LoVo (cell line): ENCODE measurements around the gene THOP1.
"Not testable (repeated sequence)": the region's sequence is repeated elsewhere in the genome, so short reads cannot be mapped to it uniquely, and the experiment has no call there.

Experiments
- DNase-seq: peaks from one replicate; pipeline ENCODE4 v3.0.0-alpha.2; 2016; ENCODE audit warnings: low spot score

Gene THOP1

DNA sequence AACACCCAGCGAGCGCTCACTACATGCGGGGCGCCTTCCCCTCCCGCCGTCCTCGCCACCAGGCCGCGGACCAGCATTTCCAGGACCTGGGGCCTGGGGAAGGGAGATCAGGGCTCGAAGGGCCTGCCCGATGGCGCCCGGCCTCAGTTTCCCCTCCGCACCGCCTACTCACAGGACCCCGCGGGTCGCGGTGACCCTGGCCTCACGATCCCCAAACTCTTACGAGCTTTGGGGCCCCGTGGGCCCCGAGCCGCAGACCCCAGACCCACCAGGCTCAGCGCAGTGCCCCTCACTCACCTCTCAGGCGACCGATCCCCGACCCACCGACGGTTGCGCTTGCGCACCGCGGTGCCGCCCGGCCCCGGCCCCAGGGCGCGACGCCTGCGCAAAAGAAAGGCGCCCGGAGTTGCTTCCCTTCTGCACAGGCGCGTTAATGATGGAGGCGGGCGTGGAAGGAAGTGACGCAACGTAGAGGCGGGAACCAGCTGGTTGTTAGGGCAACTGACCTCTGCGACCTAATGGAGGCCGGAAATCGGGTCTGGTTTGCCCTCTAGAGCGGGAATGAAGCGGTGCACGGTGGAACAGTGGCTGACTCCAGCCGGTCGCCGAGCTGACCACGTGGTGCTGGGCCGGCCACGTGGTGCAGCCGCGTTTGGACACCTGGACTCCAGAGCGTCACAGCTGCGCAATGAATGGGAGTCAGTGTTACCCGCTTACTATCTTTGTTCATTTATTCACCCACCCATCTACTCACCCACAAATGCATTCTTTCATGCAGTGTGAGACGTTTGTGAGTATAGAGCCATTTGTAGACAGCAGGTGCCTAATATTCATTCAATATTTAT, 2.1 kb upstream of the THOP1 start, which contains the start of gene SGTA:
SGTA (minus strand) TSS at position 338 of the 845 bp plus-strand sequence. CDS start 14,205 bp downstream, outside the sequence.
- peak; percentile 98 for DNase-seq

DNA sequence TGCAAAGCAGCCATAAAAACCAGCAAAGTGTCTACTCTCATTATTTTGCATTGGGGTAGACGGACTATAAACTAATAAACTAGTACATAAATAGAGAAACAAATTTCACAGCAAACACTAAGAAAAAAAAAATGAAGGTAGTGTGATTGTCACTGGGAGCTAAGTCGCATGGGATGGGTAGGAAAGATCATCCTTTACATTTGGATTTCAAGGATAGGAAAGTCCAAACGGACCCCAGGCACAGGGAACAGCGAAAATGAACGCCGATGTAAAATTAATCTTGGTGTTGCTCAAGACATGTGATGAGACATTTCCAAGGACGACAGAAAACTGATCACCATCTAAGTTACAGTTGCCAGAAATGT, 1.5 kb upstream of the THOP1 start:
- no peak for DNase-seq

- no peak for DNase-seq
These were observed 1.8 kb downstream of the THOP1 start for GRCh38 chr19:2787115-2787514.

- DNase-seq = no peak
These were observed 2.9 kb downstream of the THOP1 start for GRCh38 chr19:2788237-2788636.

DNA sequence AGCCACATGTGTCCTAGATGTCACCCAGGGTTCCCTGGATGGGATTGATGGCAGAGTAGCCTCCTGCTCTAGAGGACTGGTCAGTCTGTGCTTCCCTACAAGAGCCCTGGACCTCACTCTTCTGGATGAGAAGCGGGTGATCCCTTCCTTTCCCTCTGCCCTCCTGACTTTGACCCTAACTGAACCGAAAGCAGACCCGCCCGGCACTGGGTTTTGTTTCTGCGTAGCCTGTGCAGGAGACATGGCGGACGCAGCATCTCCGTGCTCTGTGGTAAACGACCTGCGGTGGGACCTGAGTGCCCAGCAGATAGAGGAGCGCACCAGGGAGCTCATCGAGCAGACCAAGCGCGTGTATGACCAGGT, 4.9 kb downstream of the THOP1 start:
- DNase-seq = no peak

DNA sequence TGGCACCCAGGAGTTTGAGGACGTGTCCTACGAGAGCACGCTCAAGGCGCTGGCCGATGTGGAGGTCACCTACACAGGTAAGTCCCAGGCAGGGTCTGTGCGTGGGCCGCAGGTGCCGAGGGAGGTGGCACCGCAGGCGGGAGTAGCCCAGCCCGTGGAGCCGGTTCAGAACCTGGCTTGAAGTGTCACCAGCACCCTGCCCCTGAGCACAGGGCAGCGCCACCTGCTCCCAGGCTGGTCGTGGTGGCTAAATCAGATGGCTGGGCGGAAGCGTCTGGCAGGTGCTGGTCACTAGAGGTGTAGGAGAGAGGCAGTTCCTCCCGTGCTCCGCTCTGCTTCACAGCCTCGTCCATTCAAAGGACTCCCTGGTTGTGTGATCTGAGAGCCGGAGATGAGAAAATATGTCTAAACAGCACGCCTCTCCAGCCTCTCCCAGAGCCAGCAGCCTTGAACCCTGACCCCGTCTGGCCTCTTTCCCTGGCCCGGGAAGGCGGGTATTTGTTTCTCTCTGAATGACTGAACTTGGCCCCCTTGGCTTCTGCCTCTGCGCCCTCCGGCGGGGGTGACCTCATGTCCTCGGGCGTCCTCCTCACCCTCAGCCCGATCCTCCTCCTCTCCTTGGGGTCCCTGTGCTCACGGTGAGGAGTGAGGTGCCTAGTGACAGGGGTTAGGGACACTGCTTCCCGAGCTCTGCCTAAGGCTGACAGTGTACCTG, 5.4 kb downstream of the THOP1 start:
- DNase-seq = no peak

DNA sequence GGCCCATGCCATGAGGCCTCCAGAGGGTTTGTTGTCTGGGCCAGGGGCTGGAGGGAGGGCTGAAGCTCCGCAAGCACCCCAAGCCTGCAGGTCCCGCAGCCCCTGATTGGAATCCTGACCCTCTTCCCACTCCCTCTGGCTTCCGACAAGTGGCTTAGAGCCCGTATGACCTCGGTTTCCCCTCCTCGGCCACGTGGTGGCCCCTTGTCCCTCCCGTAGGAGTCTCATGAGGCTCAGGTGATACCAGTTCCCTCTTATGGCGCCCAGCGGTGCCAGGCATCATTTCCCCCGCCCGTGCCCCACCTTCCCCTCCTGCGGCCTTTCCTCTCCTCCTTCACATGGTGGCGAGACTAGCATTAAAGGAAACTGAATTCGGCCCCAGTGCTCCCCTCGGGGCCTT, 6.1 kb downstream of the THOP1 start:
- DNase-seq = no peak

GRCh38 chr19:2791876-2792275, 6.6 kb downstream of the THOP1 start:
- no peak for DNase-seq

GRCh38 chr19:2792666-2793065, 7.4 kb downstream of the THOP1 start:
- not testable (repeated sequence) for DNase-seq

- no peak for DNase-seq
These were observed 7.8 kb downstream of the THOP1 start for GRCh38 chr19:2793126-2793525.

DNA sequence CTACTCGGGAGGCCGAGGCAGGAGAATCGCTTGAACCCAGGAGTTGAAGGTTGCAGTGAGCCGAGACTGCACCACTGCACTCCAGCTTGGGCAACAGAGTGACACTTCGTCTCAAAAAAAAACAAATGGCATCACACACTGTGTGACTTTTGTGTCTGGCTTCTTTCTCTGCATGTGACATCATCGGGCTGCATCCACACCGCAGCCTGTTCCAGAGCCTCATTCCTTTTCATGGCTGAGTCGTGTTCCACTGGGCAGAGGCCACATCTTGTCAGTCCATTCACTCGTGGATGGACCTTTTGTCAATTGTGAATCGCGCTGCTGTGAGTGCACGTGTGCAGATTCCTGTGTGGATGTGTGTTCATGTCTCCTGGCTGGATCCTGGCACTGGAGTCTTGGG, 8.3 kb downstream of the THOP1 start:
- no peak for DNase-seq

DNA sequence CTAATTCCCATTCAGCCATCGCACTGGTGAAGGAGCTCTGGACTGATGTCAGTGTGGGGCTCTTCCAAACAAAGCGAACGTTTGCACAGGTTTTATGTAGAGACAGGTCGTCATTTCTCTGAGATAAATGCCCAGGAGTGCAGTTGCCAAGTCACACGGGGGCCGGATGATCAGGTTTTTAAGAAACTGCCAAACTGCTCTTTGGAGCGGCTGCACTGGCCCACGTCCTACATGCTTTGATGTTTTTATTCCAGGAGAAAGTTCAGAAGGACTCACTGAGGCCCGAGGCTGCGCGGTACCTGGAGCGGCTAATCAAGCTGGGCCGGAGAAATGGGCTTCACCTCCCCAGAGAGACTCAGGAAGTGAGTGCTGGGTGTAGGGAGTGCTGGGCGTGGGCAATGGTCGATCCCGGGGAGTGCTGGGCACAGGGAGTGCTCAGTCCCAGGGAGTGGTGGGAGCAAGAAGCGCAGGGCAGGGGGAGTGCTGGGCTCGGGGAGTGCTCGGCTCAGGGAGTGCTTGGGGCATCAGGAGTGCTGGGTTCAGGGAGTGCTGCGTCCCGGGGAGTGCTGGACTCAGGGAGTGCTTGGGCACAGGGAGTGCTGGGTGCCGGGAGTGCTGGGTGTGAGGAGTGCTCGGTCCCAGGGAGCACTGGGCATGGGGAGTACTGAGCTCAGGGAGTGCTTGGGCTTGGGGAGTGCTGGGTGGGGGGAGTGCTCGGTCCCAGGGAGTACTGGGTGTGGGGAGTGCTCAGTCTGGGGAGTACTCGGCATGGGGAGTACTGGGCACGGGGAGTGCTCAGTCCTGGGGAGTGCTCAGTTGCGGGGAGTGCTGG, 10.7 kb downstream of the THOP1 start:
- DNase-seq = no peak

- DNase-seq = no peak
These were observed 11.5 kb downstream of the THOP1 start for GRCh38 chr19:2796659-2797266.

- no peak for DNase-seq
These were observed 12.0 kb downstream of the THOP1 start for GRCh38 chr19:2797280-2797679.

- no peak for DNase-seq
These were observed 12.9 kb downstream of the THOP1 start for GRCh38 chr19:2798158-2798685.

DNA sequence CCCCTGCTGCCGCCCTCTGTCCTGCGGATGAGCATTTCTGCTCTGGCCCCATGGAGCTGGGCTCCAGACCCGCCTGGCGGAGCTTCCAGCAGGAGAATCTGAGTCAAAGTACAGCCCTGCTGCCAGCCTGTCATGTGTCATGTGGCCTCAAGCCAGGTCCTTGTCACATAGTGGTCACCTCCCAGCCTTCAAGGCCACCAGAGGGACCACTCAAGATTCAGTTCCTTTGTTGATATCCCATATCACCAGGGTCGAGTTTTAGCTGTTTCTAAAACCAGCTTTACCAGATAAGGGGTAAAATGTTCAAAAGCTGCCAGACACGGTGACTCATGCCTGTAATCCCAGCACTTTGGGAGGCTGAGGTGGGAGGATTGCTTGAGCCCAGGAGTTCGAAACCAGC, 13.4 kb downstream of the THOP1 start:
- DNase-seq = no peak

- no peak for DNase-seq
These were observed 14.1 kb downstream of the THOP1 start for GRCh38 chr19:2799273-2800020.

- no peak for DNase-seq
These were observed 15.2 kb downstream of the THOP1 start for GRCh38 chr19:2800506-2800905.

DNA sequence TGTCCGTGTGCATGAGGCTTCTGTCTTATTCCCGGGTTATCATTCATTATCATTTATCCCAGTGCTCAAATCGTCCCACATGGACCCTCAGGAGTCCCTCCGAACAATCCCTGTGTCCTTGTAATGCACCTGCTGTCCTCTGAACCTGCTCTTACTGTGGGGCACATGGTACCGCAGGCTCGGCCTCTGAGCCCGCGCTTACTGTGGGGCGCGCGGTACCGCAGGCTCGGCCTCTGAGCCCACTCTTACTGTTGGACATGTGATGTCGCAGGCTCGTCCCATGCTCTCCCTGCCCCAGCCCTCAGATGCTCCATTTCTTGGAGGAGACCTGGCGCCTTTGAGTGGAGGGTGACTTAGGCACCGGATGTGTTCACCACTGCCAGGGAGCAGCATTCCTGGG, 17.5 kb downstream of the THOP1 start:
- no peak for DNase-seq

DNA sequence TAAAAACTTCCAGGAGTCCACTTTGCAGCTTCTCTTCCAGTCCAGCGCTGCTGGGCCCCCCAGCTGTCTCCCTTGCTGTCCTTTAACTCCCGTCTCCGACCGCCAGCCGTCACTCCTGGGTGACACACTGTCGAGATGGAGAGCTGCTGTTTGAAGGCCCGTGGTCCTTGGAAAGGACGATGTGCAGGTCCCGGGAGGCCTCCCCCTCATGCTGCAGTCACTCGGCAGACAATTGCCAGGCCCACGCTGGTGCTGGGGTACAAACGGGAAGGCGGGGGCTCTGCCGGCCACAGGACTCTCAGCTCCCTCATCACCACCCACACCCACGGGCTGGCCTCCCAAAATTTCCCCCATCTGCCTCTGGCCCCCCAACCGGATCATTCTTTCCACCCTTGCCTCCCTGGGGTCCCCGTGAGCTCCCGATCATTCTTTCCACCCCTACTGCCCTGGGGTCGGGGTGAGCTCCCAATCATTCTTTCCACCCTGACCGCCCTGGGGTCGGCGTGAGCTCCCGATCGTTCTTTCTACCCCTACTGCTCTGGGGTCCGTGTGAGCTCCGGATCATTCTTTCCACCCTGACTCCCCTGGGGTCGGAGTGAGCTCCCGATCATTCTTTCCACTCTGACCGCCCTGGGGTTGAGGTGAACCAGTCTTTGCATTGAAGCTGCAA, 18.3 kb downstream of the THOP1 start:
- DNase-seq = no peak
